DMS53 treated with DMSO at 0.1 percent for 48 hours (cell line): ENCODE measurements around the gene CDK15.
A peak's percentile ranks its signal among the peaks of the same experiment; 100 is the strongest.
"Not testable (repeated sequence)": the region's sequence is repeated elsewhere in the genome, so short reads cannot be mapped to it uniquely, and the experiment has no call there.

ENCODE experiments used
- DNase-seq: peaks from one replicate; lab custom pipeline; 2025; ENCODE audit not compliant: unreplicated experiment; lab: John Stamatoyannopoulos, UW

The CDK15 gene

DNA sequence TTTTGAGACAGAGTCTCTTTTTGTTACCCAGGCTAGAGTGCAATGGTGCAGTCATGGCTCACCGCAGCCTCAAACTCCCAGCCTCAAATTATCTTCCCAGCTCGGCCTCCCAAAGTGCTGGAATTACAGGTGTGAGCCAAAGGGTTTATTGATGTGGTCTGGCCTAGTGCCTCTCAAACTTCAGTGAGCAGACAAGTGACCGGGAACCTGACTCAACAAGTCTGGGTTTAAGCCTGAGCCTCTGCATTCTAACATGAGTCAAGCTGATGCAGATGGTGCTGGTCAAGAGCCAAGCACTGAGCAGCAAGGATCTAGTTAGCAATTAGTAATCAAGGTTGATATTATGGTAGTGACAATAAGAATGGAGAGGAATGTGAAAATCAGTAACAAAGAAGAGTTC lies 21.3 kb downstream of the CDK15 start:
- peak; percentile 17 for DNase-seq

DNA sequence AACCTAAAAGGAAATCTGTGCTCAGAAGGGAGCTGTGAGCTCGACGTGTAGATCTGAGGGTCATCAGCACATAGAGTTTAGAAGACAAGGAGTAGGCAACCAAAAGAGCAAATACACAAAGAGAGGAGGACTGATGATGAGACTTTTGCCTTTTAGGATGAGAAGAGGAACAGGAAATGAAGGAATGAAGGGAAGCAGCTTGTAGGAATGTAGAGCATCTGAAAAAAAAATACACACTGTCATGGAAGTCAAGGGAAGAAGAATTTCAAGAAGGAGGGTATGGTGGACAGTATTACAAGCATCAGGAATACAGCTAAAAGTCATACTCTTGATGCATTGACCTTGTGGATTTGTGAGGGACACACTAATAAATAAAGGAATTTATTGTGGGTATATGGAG lies 21.9 kb downstream of the CDK15 start:
- DNase-seq: no peak

DNA sequence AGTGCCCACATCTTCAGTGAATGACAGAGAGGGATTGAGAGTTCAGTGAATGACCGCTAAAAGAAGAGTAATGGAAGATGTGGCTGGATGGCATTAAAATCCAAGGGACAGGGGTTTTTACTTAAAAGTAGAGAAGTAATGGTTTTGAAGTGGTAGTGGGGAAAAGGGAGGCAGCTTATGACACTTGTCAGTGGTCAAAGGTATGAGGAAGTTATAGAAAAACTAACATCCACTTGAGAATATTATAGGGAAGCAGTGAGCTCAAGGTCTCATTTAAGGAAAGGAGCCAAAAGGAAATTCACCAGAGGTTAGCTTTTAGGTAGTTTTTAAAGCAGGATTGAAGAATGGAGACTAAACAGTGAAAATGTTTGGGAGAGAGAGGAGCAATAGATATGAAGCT lies 24.3 kb downstream of the CDK15 start:
- peak; percentile 31 for DNase-seq

DNA sequence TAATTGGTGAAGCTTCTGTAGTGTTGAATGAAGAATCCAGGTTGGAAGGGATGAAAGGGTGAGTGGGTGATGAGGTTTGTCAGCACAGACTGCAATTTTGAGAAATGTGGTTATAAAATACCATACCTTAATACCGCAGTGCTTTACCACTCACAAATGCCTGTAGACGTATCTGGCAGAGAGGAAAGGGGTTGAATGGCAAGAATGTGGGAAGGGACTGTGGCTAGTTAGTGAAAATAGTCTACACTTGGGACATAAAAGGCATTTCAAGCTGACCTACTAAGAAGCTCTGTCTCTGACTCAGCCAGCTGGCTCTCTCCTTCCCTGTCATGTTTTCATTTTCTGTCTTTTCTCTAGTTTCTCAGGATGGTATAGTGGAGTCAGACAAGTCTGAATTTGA lies 25.1 kb downstream of the CDK15 start:
- DNase-seq: no peak

DNA sequence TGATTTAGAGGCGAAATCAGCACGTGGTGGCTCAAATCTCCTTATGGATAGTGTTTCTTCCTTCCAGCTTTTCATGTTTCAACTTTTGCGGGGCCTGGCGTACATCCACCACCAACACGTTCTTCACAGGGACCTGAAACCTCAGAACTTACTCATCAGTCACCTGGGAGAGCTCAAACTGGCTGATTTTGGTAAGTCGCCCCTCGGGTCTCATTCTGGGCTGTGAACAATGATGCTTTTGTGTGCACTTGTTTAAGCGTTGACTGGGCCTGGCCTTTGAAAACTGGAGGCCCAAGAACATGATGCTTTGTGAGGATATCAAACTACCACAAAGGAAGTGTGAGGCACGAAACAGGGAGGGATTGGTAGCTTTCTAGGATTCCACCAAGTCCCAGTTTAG lies 27.4 kb downstream of the CDK15 start:
- no peak for DNase-seq

DNA sequence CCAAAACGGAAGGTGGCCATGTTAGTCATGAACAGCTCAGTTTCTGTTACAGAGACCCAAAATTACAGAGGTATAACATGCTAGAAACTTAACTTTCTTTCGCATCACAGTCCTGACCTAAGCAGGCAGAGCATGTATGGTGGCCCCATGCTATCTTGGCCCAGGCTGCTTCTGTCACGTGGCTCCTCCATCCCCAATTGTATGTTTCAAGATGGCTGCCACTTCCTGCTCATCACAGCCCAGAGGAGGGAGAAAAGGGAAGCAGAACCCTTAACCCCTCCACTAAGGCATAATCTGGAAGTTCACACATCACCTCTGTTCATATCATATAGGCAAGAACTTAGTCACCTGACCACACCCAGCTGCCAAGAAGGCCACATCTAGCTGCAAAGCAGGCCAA lies 28.7 kb downstream of the CDK15 start:
- no peak for DNase-seq

DNA sequence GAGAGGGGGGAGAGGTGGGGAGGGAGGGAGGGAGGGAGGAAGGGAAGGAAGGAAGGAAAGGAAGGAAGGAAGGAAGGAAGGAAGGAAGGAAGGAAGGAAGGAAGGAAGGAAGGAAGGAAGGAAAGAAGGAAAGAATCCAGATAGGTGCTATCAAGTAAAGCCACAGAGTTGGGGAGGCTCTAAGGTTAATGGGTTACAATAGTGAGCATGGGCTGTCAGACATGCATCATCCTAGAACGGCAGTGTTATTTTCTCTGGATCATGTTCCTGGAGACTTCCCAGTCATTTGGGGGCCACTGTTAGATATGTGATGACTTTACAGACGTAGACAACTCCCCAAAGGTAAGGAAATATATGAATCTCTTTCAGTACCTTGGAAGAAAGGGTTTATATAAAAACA lies 31.1 kb downstream of the CDK15 start:
- DNase-seq: no peak

DNA sequence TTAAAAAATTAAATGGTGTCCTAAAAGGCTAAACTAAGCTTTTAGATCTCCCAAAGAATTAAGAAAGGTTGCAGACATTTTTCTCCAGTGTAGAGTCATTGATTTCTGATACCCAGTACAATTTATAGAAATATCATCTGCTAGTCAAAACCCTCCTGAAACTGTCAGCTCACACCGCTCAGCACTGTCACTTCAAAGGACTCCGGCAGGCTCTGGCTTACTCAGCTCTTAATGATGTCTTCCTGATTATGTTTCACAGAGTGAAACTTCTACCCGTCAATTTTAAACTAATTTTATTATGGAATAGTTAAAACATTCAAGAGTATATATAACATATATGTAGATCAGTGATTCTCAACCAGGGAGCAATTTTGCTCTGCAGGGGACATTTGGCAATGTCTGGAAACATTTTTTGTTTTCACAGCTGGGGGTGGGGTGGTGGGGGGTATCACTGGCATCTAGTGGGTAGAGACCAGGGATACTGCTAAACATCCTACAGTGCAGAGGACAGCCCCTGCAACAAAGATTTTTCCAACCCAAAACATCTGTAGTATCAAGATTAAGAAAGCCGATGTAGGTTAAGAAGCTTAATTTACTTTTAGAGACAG lies 31.6 kb downstream of the CDK15 start:
- DNase-seq: no peak

DNA sequence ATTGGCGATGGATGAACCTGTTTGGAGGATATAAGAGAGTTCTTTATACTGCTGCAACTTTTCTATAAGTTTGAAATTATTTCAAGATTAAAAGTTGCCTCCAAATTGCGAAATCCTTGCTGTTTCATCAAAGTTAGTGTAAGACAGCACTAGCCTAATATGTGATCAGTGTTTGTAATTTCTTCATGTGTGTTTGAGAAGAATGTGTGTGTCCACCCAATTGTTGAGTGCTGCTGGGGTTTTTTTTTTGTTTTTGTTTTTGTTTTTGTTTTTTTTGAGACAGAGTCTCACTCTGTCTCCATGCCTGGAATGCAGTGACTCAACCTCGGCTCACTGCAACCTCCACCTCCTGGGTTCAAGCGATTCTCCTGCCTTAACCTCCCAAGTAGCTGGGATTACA lies 33.4 kb downstream of the CDK15 start:
- no peak for DNase-seq

DNA sequence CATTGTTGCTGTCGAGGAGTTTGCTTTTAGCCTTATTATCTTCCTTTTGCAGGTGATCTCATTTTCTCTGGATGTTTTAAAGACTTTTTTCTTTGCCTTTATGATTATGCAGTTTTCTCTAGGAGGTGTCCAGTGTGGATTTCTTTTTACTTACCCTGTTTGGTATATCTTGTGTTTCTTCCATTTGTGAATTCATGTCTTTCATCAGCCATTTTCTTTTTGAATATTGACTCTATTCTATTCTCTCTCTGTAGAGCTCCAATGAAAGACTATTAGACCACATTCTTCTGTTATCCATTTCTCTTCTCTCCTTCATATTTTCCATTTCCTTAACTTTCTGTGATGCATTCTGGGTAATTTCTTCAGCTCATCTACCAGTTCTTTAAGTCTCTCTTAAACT lies 34.4 kb downstream of the CDK15 start:
- no peak for DNase-seq

DNA sequence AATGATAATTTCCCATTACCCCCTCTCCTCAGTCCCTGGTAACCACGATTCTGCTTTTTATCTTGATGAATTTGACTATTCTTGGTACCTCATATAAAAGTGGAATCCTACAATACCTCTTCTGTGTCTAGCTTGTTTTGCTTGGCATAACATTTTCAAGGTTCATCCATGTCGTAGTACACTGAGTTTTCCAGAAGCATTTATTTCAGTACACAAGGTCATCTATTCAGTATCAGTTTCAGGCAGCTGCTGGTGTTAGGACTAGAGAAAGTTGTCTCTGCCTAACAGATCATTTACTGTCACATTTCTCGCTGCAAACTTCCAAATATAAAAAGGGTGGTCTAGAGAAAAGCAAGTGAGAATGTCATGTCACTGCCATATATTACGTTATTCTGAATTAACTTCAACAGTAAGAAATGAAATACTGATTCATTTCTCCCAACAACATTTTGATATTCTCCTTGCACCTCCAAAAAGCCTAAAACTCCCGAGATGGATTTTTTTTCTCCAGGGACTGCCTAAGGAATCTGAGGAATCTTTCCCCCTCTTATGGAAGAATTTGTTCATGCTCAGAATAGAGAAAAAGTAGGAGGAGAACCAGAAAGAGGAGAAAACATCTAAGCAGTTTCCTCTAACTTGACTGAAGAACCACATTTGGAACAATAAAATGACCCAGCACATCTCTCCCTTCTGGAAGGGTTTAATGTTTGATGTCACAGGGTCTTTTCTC lies 36.0 kb downstream of the CDK15 start:
- DNase-seq: no peak

DNA sequence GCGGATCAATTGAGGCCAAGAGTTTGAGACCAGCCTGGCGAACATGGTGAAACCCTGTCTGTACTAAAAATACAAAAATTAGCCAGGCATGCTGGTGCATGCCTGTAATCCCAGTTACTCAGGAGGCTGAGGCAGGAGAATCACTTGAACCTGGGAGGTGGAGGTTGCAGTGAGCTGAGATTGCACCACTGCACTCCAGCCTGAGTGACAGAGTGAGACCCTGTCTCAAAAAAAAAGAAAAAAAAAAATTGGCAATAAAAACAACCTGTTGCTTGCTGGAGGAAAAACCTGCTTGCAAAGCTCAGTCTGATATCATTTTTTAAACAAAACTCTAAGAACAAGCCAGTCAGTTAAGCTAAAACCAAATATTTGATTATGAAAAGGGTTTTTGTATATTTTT lies 38.6 kb downstream of the CDK15 start:
- not testable (repeated sequence) for DNase-seq

DNA sequence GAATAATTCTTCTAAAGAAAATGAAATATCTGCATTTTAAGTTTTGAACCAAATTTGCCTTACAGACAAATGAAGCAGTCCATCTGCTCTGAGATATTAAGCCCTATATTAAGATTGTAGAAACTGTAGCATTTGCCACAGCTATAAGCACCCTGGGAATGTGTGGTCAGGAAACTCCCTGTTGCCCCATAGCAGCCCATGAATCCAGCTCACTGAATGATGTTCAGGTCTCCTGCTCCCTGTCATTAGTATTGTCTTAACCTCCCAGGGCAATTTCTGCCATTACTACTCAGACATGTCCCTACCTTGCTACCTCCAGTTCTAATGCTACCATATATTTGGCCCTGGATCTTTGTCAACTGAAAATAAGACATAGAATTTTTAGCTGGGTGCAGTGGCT lies 41.1 kb downstream of the CDK15 start:
- DNase-seq: no peak

DNA sequence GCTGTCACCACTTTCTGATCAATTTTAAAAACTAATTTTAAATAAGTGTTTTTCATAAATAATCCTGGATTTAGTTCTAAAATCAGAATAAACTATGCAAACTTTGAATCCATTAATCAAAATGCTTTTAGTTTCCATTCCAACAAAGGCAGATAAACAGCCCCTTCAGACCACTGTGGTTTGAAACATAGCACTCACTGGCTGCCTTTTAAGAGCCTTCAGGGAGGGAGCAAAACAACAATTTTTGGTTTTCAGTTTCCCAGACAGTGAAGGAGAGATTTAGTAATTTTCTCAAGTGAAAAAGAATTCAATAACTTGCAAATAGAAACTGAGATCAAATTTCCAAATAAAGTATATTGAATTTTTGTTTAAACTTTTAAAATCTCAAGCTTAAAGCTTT lies 46.1 kb downstream of the CDK15 start:
- DNase-seq: no peak

DNA sequence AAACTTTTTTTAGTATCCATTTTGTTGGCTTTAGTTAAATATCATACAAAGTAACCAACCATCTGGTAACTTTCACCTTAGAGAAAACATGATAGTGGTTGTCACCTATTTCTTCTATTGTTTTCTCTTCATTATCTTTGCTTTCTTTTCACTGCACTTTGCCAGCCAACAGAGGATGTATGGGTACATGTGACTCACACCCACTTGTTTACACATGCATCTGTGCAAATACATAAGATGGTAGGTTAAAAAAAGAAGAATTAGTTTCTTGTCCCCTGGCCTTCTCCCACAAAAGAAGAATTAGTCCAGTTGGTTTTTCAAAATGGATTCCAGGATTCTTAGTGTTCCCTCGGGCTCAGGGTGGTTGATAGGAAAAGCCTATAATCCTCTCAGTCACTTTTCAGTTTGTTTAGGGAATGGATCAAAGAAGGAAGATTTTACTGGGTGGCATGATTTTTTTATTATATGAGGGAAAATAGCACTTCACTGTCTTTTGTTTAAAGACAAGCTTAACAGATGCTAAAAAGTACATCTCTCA lies 46.6 kb downstream of the CDK15 start:
- peak; percentile 69 for DNase-seq

DNA sequence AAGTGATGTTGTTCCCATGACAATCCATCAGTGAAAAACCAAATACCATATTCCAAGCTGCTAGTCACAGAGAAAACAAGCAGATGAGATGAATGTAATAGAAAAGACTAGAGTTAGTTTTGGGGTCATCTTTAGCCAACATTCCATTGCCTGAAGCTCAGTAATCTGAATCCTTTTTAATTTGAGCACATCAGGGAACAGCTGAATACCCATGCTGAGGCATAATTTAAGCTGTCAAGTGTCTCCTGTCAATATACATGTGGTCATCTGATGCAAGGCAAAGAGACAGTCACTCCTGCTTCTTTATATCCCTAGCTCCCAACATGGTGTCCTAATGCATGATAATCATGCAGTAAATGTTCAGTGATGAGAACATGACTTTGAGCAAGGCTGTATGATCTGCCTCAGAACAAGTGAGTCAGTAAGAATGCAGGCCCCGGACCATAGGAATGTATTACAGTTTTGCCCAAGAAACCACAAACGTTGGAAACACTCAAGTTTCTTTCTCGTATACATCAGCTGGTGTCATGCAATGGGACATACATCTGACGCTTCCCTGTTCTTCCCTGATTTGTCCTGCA lies 48.0 kb downstream of the CDK15 start:
- DNase-seq: no peak

DNA sequence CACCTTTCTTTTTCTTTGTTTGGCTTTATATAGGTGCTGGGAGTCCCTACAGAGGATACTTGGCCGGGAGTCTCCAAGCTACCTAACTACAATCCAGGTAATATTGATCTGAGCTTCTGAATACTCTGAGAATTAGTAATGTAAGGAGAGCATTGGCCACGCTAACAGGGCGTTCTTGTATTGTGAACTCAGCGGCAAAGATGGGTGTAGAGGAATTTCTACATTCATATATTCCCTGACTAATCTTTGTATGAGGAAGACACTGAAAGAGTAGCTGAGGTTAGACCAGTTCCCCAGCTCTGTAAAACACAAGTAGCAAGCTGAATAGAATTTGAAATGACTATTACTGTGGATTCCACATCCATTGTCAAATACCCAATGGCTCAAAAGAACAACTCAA lies 48.5 kb downstream of the CDK15 start:
- DNase-seq: no peak

DNA sequence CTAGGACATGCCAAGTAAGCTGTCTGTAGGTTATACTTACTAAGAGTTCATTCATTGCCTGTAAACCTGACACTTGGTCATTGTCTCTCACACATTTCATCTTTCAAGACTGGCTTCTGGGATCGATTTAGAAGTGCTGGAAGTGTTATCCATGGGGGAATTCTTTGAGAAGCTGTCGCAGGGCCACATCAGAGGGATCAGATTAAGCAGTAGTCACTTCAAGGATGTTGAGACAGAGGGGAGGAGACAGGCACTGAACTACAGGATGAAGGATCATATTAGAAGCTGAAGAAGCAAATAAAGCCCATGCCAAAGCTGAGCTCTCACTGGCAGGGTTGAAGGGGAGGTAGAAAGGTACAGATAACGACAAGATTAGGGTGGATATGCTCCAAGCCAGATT lies 49.0 kb downstream of the CDK15 start:
- no peak for DNase-seq

DNA sequence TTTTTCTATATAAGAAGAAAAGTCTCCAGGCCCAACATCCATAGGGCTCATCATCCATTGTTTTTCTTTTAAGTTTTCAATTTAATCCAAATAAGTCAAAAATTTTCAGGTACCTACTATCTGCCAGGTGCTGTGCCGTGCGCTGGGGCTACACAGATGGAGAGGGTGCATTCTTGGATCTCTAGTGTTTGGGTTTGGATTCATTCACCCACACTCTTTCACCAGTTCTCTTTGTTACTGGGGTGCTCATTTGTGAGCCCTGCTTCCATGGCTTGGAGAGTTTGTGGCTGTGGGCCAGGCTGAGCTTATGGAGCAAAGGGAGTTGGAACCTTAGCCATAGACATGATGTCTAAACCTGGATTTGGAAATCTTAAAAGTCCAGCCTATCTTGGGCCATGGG lies 51.0 kb downstream of the CDK15 start:
- DNase-seq: no peak

DNA sequence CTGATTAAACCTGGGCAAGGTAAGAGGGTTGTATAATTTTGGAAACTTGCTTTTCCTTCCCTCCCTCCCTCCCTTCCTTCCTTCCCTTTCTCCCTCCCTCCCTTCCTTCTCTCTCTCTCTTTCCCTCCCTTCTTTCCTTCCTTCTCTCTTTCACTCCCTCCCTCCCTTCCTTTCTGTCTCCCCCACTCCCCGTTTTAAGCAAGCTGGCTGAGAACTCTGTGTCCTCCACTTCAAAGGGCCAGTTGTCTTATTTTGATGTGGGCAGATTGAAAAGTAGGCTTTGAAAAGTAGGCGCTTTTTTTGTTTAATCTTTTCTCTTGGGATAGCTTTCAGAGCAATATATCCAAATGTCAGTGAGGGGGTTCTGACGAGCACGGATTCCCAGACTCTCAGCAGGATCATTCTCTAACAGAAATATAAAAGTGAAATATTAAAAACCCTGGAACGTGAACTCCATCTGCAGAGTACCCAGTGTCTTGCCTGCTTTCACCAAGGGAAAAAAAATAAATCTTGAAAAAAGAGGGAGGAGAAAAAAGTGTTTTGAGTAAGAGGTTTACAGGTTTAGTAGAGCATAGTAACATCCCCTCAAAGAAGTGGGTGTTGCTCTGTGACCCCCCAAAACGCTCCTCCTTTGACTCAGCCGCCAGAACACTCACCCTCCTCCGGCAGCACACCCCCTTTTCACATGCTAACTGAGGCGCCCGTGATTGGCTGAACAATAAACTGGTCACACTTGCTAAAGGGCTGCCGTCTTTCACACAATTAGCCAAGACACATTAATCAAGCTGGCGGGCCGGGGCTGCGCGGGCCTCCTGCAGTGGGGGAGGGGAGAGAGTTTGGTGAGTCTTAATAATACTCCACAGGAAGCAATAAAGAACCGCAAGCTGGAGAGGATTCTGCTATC lies 52.2 kb downstream of the CDK15 start:
- DNase-seq: no peak

DNA sequence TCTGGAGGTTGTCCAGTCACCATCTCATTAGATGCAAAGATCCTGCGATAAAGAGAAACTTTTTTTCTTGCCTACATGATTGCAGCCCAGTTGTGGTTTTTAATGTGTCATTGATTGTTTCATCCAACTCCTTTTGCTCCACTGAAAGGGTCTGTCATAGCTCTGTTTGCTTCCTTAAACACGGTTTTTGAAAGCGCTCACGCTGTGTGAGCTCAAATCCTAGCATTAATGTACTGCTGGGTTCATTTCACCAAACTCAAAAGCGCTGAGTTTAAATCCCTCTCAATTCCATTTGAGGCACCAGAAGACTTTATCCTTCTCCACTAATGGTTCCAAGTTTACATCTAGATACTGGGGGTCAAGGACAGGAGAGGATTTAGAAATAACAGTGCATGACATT lies 53.6 kb downstream of the CDK15 start:
- DNase-seq: no peak
